ENCODE data around the gene OR1L8. TPM values are rescaled to one million over a fixed set of nuclear protein-coding genes. Genes with fewer than 3 reads are reported as not detected.

OR1L8 gene
- total RNA-seq, 6 experiments from 2014 or later = not detected

- Histone ChIP-seq H3K4me3 (no peak overlapping the region), H3K27ac (no peak overlapping the region), H3K27me3 (no peaks in the 10 kb centered on the region), H3K36me3 (no peaks in the 10 kb centered on the region), H3K4me1 (no peaks in the 10 kb centered on the region), H3K9me3 (no peaks in the 10 kb centered on the region)
- intact Hi-C loops (cut with DNase I) = no loop called here
- ATAC-seq (no peak), DNase-seq (no peak)
- TF ChIP-seq CTCF (IDR thresholded peaks at IDR 0.05) (no peak), POLR2A (IDR thresholded peaks at IDR 0.05) (no peak)
- WGBS (ENCODE audit: insufficient coverage, low coverage, low lambda C conversion rate, missing lambda C conversion rate) = 60% methylated on average over 3 of the region's 3 CpGs
These were observed 63.8 kb downstream of the OR1L8 start for GRCh38 chr9:122519376-122519775.

- H3K4me3 ChIP-seq = no peak within 1 kb of the TSS
- WGBS (ENCODE audit: insufficient coverage, low coverage, low lambda C conversion rate, missing lambda C conversion rate) = 69% methylated on average over 4 of the region's 4 CpGs
These were observed 64.3 kb downstream of the OR1L8 start, which contains the start of gene OR1J4 for GRCh38 chr9:122518841-122519240. OR1J4 (plus strand) TSS chr9:122519141; CDS start chr9:122519141, 0 bp downstream.

GRCh38 chr9:122518226-122518625 lies 65.0 kb downstream of the OR1L8 start:
- DNase-seq (no peak), ATAC-seq (no peak)
- WGBS (ENCODE audit: insufficient coverage, low coverage, low lambda C conversion rate, missing lambda C conversion rate) = 46% methylated on average over 2 of the region's 2 CpGs
- H3K9me3 ChIP-seq = no peaks in the 10 kb centered on the region
- no peak overlapping the region for H3K4me3 ChIP-seq
- TF ChIP-seq POLR2A (IDR thresholded peaks at IDR 0.05) = no peak
- no peak for TF ChIP-seq CTCF (IDR thresholded peaks at IDR 0.05)
- no peaks in the 10 kb centered on the region for H3K4me1 ChIP-seq
- no peaks in the 10 kb centered on the region for H3K27me3 ChIP-seq
- no peak overlapping the region for H3K27ac ChIP-seq
- intact Hi-C loops (cut with DNase I) = no loop called here
- no peaks in the 10 kb centered on the region for H3K36me3 ChIP-seq

More at GRCh38 chr9:122518841-122519240, 64.3 kb downstream of the OR1L8 start, which contains the start of gene OR1J4:
- Histone ChIP-seq H3K4me1 (no peaks in the 10 kb centered on the region), H3K9me3 (no peaks in the 10 kb centered on the region), H3K27ac (no peak within 1 kb of the TSS), H3K27me3 (no peaks in the 10 kb centered on the region), H3K36me3 (no peaks in the 10 kb centered on the region)
- DNase-seq (no peak), ATAC-seq (no peak)
- TF ChIP-seq CTCF (IDR thresholded peaks at IDR 0.05) (no peak), POLR2A (IDR thresholded peaks at IDR 0.05) (no peak)
- intact Hi-C loops (cut with DNase I) = no loop called here

Other genes starting within 250 kb of the OR1L8 start
- 1 to 10 TPM; 1.7 to 3.6 (median 2.4) TPM for gene PTGS1, start 212.4 kb downstream of the OR1L8 start, total RNA-seq
- gene OR1J1, start 105.5 kb downstream of the OR1L8 start, total RNA-seq = not detected
- gene OR1J2, start 72.6 kb downstream of the OR1L8 start, total RNA-seq = not detected
- not detected for gene OR1J4, start 64.2 kb downstream of the OR1L8 start, total RNA-seq
- gene OR1N1, start 56.1 kb downstream of the OR1L8 start, total RNA-seq = not detected
- gene OR1N2, start 30.3 kb downstream of the OR1L8 start, total RNA-seq = not detected
- not detected for gene OR1Q1, start 31.4 kb upstream of the OR1L8 start, total RNA-seq
- gene OR1B1, start 74.2 kb upstream of the OR1L8 start, total RNA-seq = not detected
- not detected for gene OR1L1, start 78.3 kb upstream of the OR1L8 start, total RNA-seq
- not detected for gene OR1L3, start 91.7 kb upstream of the OR1L8 start, total RNA-seq
- gene OR1L4, start 140.6 kb upstream of the OR1L8 start, total RNA-seq = not detected
- gene OR1L6, start 158.9 kb upstream of the OR1L8 start, total RNA-seq = not detected
- not detected for gene OR5C1, start 205.5 kb upstream of the OR1L8 start, total RNA-seq
- gene OR1K1, start 216.7 kb upstream of the OR1L8 start, total RNA-seq = not detected
- 1 to 10 TPM; 3.5 to 7.5 (median 4.8) TPM for gene PDCL, start 245.2 kb upstream of the OR1L8 start, total RNA-seq